Measurements from ENCODE around the gene PMFBP1.

The PMFBP1 gene

DNA sequence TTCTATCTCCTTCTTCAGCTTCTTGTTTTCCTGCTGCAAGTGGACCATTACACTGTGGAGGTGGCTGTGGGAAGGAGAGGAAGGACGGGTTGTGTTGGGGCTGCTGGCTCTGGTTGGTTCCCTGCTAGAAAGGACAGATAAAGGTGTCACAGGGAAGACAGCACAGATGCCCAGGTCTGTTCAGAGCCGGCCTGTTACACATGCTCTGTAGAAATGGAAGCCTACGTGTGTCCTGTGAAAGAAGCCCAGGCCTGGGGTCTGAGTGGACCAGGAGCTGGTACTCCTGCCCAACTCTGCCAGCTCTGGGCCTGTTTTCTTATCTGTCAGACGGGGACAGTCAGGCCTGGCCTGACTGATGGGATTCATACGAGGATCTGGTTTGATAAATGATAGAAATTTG, 51.9 kb downstream of the PMFBP1 start:
- TF ChIP-seq, protein P1, sequence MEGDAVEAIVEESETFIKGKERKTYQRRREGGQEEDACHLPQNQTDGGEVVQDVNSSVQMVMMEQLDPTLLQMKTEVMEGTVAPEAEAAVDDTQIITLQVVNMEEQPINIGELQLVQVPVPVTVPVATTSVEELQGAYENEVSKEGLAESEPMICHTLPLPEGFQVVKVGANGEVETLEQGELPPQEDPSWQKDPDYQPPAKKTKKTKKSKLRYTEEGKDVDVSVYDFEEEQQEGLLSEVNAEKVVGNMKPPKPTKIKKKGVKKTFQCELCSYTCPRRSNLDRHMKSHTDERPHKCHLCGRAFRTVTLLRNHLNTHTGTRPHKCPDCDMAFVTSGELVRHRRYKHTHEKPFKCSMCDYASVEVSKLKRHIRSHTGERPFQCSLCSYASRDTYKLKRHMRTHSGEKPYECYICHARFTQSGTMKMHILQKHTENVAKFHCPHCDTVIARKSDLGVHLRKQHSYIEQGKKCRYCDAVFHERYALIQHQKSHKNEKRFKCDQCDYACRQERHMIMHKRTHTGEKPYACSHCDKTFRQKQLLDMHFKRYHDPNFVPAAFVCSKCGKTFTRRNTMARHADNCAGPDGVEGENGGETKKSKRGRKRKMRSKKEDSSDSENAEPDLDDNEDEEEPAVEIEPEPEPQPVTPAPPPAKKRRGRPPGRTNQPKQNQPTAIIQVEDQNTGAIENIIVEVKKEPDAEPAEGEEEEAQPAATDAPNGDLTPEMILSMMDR (IDR thresholded peaks at IDR 0.05; ENCODE audit: low read depth, low read length), result no peak
- TF ChIP-seq MYC (IDR thresholded peaks at IDR 0.05; ENCODE audit: low read depth, low read length) (no peak), POLR2A (IDR thresholded peaks at IDR 0.05; ENCODE audit: extremely low read depth, insufficient read length) (no peak)
- TF ChIP-seq, protein P2, sequence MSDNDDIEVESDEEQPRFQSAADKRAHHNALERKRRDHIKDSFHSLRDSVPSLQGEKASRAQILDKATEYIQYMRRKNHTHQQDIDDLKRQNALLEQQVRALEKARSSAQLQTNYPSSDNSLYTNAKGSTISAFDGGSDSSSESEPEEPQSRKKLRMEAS (IDR thresholded peaks at IDR 0.05; ENCODE audit: low read depth, low read length), result no peak

DNA sequence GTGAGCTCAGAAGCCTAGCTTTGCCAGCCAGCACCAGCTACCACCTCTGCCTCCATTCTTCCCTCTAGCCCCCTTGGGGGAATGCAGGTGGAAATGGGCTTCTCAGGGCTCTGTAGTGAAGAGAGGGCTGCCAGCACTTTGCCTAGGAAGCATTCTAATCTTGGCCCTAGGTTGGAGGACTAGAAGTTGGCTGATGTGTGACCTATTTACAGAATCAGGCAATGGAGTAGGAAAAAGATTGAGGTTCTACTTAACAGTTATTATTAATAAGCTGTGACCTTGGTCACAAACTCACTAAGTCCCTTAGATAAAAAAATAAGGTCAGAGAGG, 58.4 kb downstream of the PMFBP1 start:
- DNase-seq (ENCODE audit: low read depth), result no peak
- TF ChIP-seq MYC (IDR thresholded peaks at IDR 0.05; ENCODE audit: low read depth, low read length) (no peak), POLR2A (IDR thresholded peaks at IDR 0.05; ENCODE audit: extremely low read depth, insufficient read length) (no peak)
- TF ChIP-seq, protein P2 (IDR thresholded peaks at IDR 0.05; ENCODE audit: low read depth, low read length), result no peak
- TF ChIP-seq, protein P1 (IDR thresholded peaks at IDR 0.05; ENCODE audit: low read depth, low read length), result no peak
- no peak overlapping the region for H3K4me3 ChIP-seq (ENCODE audit: low read depth, low read length)

More for the DNA sequence above, 51.9 kb downstream of the PMFBP1 start:
- H3K4me3 ChIP-seq (ENCODE audit: low read depth, low read length), result no peak overlapping the region
- DNase-seq (ENCODE audit: low read depth), result no peak

DNA sequence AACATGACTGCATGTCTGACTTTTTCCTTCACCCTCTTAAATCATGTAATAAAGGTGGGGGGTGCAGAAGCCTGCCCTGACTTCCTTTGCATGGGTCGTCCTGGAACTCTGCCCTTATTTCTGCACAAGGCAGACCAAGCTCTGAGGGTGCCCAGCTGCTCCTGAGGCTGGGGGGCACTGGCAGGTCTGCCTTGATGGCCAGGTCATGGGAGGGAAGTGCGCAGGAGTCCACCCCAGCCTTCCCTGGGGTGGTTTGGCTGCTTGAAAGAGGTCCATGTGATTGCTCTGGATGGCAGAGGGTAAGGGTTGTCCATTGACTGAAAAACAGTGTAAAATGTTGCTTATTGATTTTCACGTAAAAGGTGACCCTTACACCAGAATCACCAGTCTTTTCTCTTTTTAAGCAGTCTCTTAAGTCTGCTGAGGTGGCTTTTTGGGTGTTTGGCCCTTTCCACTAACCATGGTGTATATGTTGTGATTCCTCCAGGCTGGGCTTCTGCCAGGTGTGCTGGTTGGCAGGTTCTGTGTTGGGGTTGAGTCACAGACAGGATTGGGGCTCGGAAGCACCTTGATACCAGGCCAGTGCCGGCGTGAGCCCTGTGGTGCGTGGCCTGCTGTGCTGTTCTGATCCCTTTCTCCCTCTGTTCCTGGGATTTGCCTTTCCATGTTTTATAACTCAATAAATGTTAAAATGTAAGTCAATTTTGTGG, 58.9 kb downstream of the PMFBP1 start:
- H3K4me3 ChIP-seq (ENCODE audit: low read depth, low read length), result no peak overlapping the region
- TF ChIP-seq MYC (IDR thresholded peaks at IDR 0.05; ENCODE audit: low read depth, low read length) (no peak), POLR2A (IDR thresholded peaks at IDR 0.05; ENCODE audit: extremely low read depth, insufficient read length) (no peak)
- TF ChIP-seq, protein P2 (IDR thresholded peaks at IDR 0.05; ENCODE audit: low read depth, low read length), result no peak
- TF ChIP-seq, protein P1 (IDR thresholded peaks at IDR 0.05; ENCODE audit: low read depth, low read length), result no peak
- no peak for DNase-seq (ENCODE audit: low read depth)

DNA sequence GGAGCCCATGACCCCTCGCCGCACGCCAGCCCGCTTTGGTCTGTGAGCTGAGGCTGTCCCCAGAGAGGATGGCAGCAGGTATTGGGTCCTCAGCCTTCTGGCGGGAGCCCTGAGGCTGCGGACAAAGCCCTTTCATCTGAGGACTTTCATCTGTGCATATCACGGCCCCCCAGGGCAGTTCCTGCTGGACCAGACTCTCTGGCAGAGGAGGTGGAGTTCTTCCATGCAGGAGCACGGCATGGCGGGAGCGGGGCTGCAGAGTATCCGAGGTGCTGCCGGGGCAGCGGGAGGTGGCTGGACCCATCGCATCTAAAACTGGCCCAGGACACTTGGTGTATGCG, 59.5 kb downstream of the PMFBP1 start:
- no peak overlapping the region for H3K4me3 ChIP-seq (ENCODE audit: low read depth, low read length)
- DNase-seq (ENCODE audit: low read depth), result no peak
- TF ChIP-seq MYC (IDR thresholded peaks at IDR 0.05; ENCODE audit: low read depth, low read length), result no peak
- TF ChIP-seq POLR2A (IDR thresholded peaks at IDR 0.05; ENCODE audit: extremely low read depth, insufficient read length), result no peak

DNA sequence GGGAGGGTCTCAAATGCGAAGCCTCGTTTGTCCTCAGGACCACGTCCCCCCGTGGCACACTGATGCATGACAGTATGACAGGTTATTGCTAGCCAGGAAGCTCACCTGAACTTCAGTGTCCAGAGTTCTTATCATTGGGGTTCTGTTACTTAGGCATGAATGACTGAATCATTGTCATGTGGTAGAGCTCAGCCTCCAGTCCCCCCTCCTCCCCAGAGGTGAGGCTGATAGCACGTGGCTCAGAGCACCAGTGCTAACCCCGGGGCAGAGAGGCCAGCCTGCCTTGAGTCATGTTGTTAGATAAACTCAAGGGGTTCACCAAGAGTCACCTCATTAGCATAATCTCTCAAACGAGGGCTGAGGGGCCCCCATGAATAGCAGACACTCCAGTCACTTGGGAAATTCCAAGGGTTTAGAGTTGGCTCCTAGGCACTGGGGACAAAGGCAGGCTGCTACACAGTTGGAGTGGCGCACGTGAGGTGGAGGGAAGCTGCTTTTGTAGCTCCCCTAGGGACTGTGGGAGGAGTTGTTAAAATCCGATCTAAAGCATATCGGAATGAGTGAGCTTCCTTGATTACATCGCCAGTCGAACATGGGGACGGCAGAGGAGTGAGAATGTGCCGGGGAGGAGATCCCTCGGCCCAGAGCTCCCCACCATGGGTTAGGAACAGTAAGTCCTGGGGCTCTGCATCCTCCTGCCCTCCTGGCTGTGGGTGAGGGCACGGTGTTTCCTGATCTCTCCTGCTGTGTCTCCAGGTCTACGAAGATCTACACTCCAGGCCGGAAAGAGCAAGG, 60.1 kb downstream of the PMFBP1 start:
- H3K4me3 ChIP-seq (ENCODE audit: low read depth, low read length), result no peak overlapping the region
- no peak for DNase-seq (ENCODE audit: low read depth)
- TF ChIP-seq MYC (IDR thresholded peaks at IDR 0.05; ENCODE audit: low read depth, low read length) (no peak), POLR2A (IDR thresholded peaks at IDR 0.05; ENCODE audit: extremely low read depth, insufficient read length) (no peak)
- TF ChIP-seq, protein P1 (IDR thresholded peaks at IDR 0.05; ENCODE audit: low read depth, low read length), result no peak
- TF ChIP-seq, protein P2 (IDR thresholded peaks at IDR 0.05; ENCODE audit: low read depth, low read length), result no peak
